GM12874 (cell line): ENCODE measurements around the gene CEACAM4.

Source experiments
- CTCF ChIP-seq: IDR thresholded peaks from 2 replicates; pipeline ENCODE4 v1.5.1; 2011; ENCODE audit warnings: low read depth, mild to moderate bottlenecking, control low read depth, low read length, moderate library complexity; ENCODE audit not compliant: insufficient read depth

Gene CEACAM4

GRCh38 chr19:41646589-41647204 lies 19.8 kb upstream of the CEACAM4 start:
- TF ChIP-seq CTCF: peak; percentile 59

- TF ChIP-seq CTCF: peak; percentile 87
Measured at GRCh38 chr19:41641879-41642485, 15.1 kb upstream of the CEACAM4 start.

- TF ChIP-seq CTCF: no peak
Measured at GRCh38 chr19:41638641-41639081, 11.8 kb upstream of the CEACAM4 start.

- TF ChIP-seq CTCF: no peak
Measured at GRCh38 chr19:41637484-41637883, 10.6 kb upstream of the CEACAM4 start.

- TF ChIP-seq CTCF: no peak
Measured at GRCh38 chr19:41627966-41628675, 1.2 kb upstream of the CEACAM4 start.

- no peak for TF ChIP-seq CTCF
Measured at GRCh38 chr19:41626278-41626677, 596 bp downstream of the CEACAM4 start.

- no peak for TF ChIP-seq CTCF
Measured at GRCh38 chr19:41624937-41625336, 1.9 kb downstream of the CEACAM4 start.
